ENCODE results near the gene CPA1. TPM values are rescaled to one million over a fixed set of nuclear protein-coding genes. Genes with fewer than 3 reads are reported as not detected.

CPA1 gene
- total and polyA plus RNA-seq, 10 of the 15 experiments (the other 5 are each of a cell fraction or from before 2014, with no cell fraction given) = 8.0 TPM; not detected in 9

GRCh38 chr7:130356121-130356875 is 24.0 kb upstream of the CPA1 start:
- H4K20me1 ChIP-seq (ENCODE audit: control insufficient read depth, insufficient read depth) = no peaks in the 10 kb centered on the region
- ATAC-seq (no peak), FAIRE-seq (no peak), DNase-seq (ENCODE audit: low read depth, low spot score) (no peak)
- RAD21 ChIA-PET (ENCODE audit: unreplicated experiment) = no interaction called here
- CTCF ChIA-PET = interaction anchor here (0.9 kb wide), 1 partner anchor 10 kb away, joined by 3 read pairs; no protein-coding TSS in a partner anchor
- no TSS peak for BruUV-seq (replicated peaks)
- H3K9me3 ChIP-seq (replicated peaks; ENCODE audit: control insufficient read depth, insufficient read depth, low read length) = peaks cover 2% of the 10 kb centered on the region; the same call in 1 of the 3 replicates
- intact Hi-C loops (cut with micrococcal nuclease; ENCODE audit: unreplicated experiment) = no loop called here
- H3K27me3 ChIP-seq (replicated peaks in 1 of 2; ENCODE audit: control insufficient read depth in 2 of 2, insufficient read depth in 2 of 2, low read length in 1 of 2) = no peaks in the 10 kb centered on the region
- POLR2A ChIA-PET = no interaction called here
- H3K4me3 ChIP-seq = no peak overlapping the region
- H3K4me1 ChIP-seq (ENCODE audit: control insufficient read depth, insufficient read depth, low read length) = peaks cover 6% of the 10 kb centered on the region
- WGBS (ENCODE audit: insufficient coverage, insufficient replicate concordance, low lambda C conversion rate, missing lambda C conversion rate) = 76% methylated on average over 9 of the region's 9 CpGs
- SMC1A ChIA-PET (ENCODE audit: uncharacterized antibody, unreplicated experiment) = interaction anchor here (1.2 kb wide), 1 partner anchor 11 kb away, joined by 5 read pairs; no protein-coding TSS in a partner anchor
- no peak for TF ChIP-seq FOS (IDR thresholded peaks at IDR 0.05; ENCODE audit: borderline replicate concordance, extremely low read depth, insufficient read length)
- no peak for TF ChIP-seq MEF2A (IDR thresholded peaks at IDR 0.05; ENCODE audit: insufficient read depth, low read depth, low read length)
- TF ChIP-seq CBFB (IDR thresholded peaks at IDR 0.05; ENCODE audit: low read depth) = no peak
- TF ChIP-seq RAD51 (IDR thresholded peaks at IDR 0.05) = no peak
- no peak for TF ChIP-seq GABPA (IDR thresholded peaks at IDR 0.05; ENCODE audit: low read depth)
- TF ChIP-seq MEF2B (IDR thresholded peaks at IDR 0.05; ENCODE audit: partially characterized antibody, poor library complexity, severe bottlenecking) = no peak
- TF ChIP-seq NR2C1 (IDR thresholded peaks at IDR 0.05) = no peak
- no peak for TF ChIP-seq USF1 (IDR thresholded peaks at IDR 0.05; ENCODE audit: borderline replicate concordance, extremely low read length, insufficient read depth, low read depth, low read length)
- no peak for TF ChIP-seq SUPT20H (IDR thresholded peaks at IDR 0.05; ENCODE audit: borderline replicate concordance, control insufficient read depth, low read depth, low read length)
- in situ Hi-C loops (cut with MboI) = no loop called here
- no peak overlapping the region for H3K4me2 ChIP-seq (ENCODE audit: control insufficient read depth, insufficient read depth)
- H3K27ac ChIP-seq (ENCODE audit: control insufficient read depth, insufficient read depth) = no peak overlapping the region
- H3K79me2 ChIP-seq (ENCODE audit: control insufficient read depth, insufficient read depth, low read length) = no peaks in the 10 kb centered on the region
- no peak overlapping the region for H2AFZ ChIP-seq (ENCODE audit: control insufficient read depth, low read depth, low read length)
- H3K36me3 ChIP-seq (ENCODE audit: control insufficient read depth in 2 of 2, insufficient read depth in 2 of 2, low read length in 1 of 2) = no peaks in the 10 kb centered on the region
- H3K9ac ChIP-seq (ENCODE audit: control insufficient read depth, insufficient read depth, low read length) = no peak overlapping the region
